ENCODE results near the gene FNBP1L.

- TF ChIP-seq EZH2 (IDR thresholded peaks at IDR 0.05) = no peak
- TF ChIP-seq POLR2AphosphoS5 (IDR thresholded peaks at IDR 0.05; ENCODE audit: borderline replicate concordance, low read depth, low read length) = no peak
- TF ChIP-seq FOXP2 (optimal IDR thresholded peaks at IDR 0.05; ENCODE audit: control extremely low read depth, extremely low read length, insufficient read depth) = no peak
These were observed 26.4 kb downstream of the FNBP1L start for GRCh38 chr1:93474321-93474720.

Data from SK-N-MC (cell line).